HK-2 (cell line): Measurements from ENCODE around the gene DLX4.

Source experiments
- DNase-seq: peaks from one replicate; pipeline ENCODE4 v3.0.0-alpha.2; 2018; ENCODE audit not compliant: unreplicated experiment

The DLX4 gene

DNA sequence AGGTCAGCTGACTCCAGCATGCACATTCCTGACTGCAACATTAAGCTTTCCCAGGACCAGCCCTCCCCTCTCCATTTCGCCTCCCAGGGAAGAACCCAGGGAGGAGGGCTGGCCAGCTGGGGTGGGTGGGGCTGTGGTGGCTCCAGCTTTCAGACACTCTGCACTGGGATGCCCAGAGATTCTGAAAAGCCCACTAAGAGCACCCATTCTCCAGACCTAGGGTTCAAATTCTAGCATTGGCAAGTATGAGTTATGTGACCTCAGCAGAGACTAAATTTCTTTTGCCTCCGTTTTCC lies 18.2 kb downstream of the DLX4 start:
- DNase-seq: no peak

DNA sequence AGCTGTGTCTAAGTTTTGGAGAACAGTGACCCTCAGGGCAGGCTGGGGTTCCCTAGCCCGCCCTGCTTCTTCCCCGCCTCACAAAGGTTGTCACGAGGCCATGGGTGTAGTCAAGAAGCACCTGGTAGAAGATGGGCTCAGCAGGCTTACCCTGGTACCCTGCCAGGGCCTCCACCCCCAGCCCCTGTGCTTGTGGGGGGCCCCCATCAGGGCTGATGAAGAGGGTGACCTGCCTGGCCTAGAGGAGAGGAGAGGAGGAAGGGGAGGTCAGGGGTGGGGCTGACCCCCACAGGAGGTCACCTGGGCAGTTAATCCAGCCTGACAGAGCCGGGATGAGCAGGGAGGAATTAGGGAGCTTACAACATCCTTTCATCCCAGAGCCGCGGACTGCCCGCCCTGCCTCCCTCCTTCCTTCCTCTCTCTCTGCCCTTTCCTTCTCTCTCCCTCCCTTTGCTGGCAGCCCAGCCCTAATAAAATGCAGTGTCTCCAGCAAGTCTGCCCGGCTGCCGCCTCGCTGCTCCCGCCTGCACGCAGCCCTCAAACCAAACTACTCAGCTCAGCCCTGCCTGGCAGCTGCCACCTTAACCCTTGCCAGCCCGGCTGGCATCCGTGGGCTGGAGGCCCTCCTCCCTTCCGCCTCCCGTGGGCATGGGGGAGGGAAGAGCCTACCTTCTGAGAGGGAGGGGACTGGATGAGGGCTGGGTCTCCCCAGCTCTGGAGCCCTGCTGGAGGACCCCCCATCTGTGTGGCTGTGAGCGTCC lies 18.9 kb downstream of the DLX4 start:
- DNase-seq: no peak

DNA sequence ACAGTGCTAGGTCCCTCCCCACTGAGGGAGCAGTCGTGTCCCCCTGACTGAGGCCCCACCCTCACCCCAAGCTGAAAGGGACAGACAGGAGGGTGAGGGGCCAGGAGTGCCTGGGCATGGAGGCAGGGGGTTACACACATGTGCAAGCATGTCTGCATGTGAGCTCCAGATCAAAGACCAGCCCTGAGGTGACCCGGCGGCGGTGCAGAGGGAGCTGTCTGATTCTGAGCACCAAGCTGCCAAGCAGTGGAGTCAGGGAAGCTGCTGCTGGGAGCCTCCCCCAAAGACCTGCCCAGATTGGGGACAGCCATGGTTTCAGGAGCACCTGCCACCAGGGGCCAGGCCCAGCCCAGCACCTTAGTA lies 20.5 kb downstream of the DLX4 start:
- no peak for DNase-seq

DNA sequence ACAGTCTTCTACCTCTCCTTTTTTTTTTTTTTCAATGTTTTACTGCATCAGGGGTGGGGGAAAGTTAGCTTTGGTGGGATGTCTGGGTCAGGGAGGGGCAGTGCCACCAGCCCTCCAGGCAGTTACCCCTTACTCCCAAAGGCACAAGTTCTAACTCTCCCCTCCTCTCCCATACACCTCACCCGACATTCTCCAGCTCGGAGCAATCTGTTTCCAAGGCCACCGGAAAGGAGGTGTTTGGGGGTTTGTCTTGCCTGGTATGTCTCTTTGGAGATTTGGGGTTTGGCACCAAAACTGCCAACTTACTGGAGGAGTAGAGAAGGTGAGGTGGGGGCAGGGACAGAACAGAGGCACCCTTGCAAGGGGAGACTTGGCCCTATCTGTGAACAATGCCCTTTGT lies 21.3 kb downstream of the DLX4 start:
- DNase-seq: no peak

DNA sequence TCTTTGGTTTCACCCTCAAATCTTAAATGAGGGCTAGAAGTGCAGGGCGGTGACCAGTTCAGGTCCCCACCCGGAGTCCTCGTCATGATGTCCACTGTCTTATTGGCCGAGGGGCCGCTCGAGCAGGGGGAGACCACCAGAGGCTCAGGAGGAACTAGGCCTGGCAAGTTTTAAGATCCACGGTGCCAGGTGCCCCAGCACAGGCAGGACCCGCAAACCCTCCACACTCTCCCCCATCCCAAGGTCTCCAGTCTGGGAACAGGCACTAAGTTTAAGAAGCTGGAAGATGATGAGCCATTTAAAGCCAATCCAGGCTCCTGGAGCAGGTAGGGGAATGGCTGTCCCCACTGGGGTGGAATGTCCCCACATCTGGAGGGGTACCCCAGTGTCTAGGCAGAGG lies 21.9 kb downstream of the DLX4 start:
- no peak for DNase-seq

DNA sequence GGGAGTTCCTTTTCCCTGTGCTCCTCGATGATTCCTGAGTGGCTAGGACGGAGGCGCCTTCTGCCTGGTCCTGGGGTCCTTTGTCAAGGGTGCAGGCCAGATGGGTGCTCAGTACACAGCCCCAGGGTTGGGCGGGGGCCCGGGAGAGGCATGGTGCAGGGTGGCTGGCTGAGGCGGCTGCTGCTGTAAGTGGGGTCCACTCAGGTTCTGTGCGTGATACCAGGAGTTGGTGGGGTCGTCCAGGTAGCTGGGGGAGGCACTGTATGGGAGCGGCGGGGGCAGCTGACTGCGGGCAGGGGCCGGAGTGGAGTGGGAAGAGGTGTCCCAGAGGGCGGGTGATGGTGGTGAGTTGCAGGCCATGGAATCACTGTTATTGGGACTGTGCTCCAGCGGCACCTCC lies 22.4 kb downstream of the DLX4 start:
- DNase-seq: no peak

DNA sequence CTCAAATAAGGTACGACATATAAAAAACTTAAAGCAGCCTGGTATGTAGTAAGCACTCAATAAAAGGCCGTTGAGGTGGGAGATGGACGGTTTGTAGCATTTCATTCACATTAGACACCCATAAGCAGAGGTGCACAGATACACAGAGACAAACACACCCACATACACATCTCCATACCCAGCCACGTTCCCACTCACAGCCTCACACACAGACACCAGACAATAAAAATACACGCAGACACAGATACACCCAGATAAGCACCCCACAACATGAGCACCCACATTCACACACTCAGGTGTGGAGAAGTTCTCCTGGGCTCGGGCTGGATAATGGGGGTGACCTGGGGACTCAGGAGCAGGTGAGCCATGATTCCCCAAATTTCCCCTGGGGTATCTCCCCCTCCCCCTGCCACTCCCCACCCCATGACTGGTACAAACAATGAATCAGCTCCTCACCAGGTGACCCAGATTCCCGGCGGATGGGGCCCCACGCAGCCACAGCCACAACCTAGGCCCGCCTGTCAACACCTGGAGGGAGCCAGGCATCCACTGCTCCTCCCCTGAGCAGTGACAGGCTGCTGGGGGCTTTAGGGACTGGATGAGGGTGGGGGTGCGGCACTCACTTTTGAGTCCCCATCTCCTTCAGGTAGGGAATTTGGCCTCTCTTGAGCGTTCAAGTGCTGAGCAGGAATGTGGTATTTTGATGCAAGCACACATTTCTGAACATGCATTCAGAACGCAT lies 23.4 kb downstream of the DLX4 start:
- DNase-seq: no peak

DNA sequence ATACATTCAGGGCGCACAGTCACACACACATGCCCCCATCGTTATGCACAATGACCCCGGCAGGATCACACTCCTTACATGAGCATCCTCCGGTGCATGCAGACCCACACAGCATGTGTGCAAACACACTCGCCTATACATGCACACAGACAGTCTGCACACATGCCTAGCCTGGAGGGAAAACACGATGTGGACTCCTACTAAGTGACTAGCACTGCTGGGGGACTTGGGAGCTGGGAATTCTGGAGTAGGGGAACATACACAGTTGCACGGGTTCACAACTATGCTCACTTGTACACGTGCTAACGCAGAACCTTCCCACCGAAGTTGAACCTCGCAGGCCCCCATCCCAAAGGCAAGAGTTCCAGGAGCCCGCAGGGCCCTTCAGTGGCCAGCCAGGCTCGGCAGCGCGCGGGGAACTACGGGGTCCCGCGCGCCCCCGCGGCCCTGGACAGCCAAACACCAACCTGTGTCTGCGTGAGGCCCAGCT lies 24.0 kb downstream of the DLX4 start:
- no peak for DNase-seq

DNA sequence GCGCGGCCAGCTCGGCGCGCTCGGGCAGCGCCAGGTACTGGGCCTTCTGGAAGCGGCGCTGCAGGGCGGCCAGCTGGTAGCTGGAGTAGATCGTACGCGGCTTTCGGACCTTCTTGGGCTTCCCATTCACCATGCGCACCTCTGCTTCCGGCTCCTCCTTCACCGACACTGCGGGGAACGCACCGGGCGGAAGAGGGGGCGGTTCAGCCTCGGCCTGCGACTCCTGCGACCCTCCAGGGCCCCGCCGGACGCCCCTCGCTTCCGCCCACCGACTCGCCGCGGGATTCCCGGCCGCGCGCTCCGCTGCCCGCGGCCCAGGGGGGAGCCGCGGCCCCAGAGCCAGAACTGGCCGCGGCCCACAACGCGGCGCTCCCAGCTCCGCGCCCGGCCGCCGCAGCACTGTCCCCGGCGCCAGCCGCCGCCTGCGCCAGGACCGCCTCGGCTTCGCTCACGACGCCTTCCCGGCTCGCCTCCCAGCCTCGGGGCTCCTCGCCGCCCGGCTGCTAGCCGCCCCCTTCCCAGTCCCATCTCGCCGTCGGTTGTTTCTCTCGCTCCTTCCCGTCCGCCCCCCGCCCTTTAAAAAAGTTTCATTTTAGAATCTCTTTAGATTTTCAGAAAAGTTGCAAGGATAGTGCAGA lies 24.6 kb downstream of the DLX4 start:
- peak; percentile 38 for DNase-seq

DNA sequence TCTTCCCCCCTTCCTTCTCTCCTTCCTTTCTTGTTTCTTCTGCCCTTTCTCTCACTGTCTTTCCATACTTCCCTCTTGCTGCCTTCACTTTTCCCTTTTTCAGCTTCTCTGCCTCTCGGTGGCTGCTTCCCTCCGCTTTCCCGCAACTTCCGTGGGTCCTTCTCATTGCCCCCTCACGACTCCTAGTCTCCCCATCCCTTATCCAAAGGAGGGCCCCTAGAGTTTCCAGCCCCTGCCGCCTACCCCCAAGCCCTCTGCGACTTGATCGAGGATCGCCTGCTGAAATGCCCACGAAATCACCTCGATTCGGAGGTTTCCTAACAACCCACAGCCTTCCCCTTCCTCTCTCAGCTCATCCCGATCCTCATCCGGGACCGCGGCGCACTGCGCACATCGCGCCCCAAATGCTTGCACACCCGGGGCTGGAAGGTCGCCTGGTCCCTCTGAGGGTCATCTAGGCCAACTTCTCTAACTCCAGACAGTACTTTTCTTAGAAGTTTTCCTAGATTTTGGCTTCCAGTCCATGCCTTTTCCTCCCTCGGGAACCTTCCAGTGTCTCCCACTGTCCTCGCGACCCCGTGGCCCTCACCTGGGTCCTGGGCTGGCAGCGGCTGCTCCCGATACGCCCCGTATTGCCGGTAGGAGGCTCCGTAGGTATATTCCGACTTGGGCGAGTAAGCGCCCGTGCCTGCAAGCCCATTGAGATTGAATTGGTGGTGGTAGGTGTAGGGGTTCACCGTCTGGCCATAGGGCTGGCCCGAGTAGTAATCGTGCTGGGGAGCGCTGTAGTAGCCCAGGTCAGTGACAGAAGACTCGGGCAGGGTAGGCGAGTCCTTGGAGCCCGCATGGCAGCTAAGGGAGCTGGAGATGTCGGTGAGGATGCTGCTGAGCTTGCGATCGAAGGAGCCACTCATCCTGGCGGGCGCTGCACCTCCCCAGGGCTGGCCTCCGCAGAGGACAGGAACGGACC lies 25.4 kb downstream of the DLX4 start:
- DNase-seq: no peak

DNA sequence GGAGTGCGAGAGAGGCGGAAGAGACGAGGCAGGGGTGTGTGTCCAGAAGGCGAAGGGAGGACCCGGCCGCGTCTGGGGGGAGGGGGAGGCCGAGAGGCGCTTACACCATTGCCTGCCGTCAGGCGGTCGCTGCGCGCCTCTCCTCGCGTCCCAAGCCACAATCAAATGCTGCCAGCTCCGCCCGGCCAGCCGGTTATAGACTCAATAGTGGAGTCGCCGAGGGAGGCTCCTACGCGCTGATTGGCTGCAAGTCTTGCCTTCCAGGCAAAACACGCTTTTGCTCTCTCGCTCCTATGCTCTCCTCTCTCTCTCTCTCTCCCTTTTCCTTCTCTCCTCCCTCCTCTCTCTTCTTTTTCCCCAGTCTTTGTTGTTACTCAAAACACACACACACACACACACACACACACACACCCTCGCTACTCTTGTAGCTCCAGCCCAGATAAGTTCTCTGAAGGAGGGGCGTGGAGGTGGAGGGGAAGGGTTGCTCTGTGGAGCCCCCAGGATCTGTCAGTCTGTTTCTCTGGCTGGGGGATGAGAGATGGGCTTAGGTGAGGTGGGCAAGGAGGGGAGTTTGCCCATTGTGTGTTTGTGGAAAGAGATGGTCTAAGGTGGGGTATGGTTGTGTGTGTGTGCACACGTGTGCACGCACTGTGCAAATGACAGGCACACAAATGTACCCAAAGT lies 26.2 kb downstream of the DLX4 start, which contains the start of gene DLX3:
TSS of gene DLX3 (minus strand) at position 170 of the 684 bp plus-strand sequence. CDS start 226 bp downstream, outside the sequence.
- DNase-seq: peak; percentile 38

DNA sequence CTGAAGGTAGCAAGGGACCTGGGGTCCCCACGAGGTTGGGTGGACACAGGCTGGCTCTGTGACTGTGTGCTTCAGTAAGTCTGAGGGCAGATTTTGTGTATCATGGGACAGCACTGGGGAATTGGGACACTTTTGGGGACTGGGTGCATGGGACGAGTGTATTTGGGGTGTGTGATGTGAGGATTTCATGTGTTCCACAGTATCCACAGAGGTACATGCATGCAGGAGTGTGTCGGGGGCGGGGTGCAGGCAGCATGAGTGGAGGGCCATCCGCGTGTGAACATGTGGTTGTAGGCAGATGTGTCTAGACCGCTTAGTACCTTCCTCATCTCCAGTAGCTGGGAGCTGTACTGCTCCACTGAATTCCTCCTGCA lies 27.1 kb downstream of the DLX4 start:
- DNase-seq: no peak

DNA sequence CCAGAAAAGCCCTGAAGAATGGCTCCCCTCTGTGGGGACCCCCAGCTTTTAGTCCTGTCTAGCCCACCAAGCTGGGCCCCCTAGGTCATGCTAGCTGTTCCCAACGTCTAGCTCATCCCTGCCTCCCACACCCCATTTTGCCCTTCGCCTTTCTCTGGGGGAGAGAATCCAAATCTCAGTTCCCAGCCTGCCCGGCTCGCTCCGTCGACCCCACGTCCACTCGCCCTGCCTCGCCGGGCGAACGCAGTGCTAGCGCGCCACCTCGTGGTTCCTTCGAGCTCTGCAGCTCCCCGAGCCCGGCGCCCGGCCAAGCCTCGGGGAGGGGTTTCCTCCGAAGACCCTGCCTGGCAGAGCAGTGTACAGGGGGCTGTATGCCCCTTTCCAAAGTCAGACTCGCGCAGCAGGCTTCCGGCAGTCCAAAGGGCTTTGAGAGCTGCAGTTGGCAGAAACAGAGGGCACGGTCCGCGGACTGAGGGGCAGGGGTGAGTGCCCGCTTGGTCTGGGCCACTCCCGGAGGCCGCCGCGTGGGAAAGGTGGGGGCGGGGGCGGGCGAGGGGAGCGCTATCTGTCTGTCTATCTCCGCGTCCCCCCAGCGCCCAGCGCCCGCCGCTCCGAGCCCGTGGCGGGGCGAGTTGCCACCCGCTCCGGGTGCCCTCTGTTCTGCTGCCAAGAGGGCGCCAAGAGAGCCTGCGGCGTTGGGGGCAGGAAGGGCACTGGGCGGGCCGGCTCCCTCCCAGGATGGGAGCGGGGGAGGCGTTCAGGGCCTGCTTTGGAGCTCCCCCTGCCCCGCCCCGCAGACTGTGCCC lies 27.7 kb downstream of the DLX4 start:
- DNase-seq: peak; percentile 73

DNA sequence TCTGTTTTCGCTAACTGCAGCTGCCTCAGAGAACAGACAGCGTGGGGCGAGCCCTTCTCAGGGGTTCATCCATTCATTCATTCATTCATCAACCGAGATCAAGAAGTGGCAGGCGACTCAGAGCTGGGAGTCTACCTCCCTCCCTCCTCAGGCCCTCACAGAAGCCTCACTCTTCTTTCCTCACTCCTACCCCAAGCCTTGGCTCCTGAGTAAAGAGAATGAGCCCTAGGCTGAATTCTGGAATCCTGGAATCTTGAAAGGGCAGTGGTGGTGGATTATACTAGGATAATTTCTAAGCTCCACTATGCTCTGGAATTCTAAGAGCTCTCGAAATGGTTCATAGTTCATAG lies 28.3 kb downstream of the DLX4 start:
- DNase-seq: no peak

DNA sequence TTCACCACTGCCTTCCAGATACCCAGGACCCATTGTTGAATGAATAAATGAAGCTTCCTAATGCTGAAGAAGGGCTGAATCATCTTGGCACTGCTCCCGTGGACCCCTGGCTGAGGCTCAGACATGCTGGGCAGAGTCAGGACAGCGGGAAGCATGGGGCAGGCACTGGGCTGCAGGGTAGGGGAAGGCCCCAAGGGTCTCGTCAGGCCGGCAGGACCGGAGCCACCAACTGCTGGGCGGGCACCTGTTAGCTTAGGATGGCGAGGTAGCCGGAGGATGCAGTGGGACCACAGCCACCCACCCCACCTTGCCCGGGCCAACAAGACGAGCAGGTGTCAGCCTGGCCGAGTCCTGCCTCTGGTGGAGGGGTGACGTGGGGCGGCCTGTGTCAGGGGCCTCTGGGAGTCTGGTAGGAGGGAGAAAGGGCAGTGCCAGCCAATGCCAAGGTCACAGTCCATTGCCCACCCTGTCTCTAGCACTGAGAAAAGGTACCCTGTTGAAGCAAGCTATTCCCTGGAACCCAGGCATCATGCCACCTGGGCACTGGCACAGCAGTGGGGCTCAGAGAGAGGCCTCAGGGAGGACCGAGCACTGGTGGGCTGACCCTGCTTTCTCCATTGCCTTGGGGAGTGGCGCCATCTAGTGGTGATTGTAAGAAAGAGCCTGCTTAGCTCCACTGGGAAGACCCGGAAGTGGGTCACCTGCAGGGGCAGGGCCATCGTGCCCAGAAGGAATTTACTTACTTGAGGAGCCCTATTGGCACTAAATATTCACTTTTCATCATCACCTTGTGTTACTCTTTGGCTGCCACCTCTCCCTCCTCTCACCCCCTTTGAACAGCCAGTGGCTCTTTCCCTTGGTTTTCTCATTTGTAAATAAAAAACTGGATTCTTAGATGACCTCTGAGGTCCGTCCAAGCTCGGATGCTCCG lies 29.0 kb downstream of the DLX4 start:
- DNase-seq: peak; percentile 84

DNA sequence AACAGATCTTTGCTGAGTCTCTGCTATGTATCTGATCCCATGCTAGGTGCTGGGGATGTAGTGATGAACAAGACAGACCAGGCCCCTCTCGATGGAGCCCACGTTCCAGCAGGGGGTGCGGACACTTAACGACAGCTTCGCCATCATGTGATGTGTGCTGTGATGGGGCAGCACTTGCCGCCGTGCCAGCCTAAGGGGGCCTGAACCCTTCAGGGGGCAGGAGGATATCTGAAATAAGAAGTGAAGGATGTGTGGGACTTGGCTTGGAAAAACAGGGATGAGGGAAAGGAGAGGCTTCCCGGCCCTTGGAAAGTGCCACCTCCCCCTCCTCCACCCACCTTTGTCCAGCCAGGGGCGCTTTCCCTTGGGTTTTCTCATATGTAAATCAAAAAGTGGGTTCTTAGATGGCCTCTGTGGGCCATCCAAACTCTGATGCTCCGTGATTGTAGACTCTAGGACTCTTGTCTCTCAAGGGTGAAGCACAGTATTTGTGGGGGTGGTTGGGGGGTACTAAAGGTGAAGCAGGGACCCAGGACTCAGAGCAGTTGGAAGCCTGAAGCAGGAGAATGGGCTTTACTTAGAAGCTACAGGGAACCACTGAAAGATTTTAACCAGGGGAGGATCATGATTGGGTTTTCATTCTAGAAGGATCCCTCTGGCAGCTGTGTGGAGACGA lies 30.0 kb downstream of the DLX4 start:
- no peak for DNase-seq

DNA sequence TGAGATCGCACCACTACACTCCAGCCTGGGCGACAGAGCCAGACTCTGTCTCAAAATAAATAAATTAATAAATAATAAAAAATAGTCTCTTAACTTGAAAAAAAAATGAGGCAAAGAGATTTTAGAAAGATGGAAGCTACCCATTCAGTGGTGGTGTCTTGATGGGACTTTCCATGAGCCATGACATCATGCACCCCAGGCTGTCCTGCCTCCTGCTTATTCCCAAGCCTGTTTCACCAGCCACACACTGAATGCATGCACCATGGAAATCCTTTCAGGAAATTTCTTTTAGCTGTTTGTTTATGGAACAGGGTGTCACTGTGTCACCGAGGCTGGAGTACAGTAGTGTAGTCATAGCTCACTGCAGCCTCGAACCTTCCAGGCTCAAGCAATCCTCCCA lies 34.9 kb downstream of the DLX4 start:
- DNase-seq: no peak

DNA sequence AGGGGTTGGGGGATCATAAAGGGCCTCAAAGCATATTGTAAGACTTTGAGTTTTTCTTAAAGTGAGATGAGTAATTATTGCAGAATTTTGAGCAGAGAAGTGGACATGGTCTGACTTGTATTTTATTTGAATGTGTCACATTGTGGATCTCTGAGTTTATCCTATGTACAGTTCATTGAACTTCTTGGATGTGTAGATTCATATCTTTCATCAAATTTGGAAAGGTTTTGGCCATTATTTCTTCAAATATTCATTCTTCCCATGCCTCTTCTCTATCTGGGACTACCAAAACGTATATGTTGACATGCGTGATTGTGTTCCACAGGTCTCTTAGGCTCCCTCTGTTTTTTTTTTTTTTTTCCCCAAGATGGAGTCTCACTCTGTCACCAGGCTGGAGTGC lies 40.3 kb downstream of the DLX4 start:
- no peak for DNase-seq

DNA sequence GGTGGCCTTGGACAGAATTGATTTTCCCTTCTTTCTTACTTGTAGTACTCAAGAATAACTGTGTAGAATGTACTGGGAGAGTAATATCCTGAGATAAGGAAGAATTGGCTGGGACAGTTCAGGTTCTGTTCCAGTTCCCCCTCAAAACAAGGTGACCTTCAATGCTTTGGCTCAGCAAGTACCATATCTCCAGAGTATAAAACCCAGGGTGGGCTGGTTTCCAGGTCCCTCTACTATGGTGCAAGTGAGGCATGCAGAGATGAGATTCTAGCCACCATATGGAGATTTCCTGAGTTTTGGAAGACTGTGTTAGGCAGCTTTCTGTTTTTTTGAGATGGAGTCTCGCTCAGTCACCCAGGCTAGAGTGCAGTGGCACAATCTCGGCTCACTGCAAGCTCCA lies 44.1 kb downstream of the DLX4 start:
- no peak for DNase-seq
